OCI-M1 (cell line): Measurements from ENCODE around the gene CLRN3.

Experiments
- DNase-seq: peaks from one replicate; lab custom pipeline; 2025; lab: John Stamatoyannopoulos, UW

Gene CLRN3

GRCh38 chr10:127899766-127900387 is 7.1 kb upstream of the CLRN3 start:
- no peak for DNase-seq

GRCh38 chr10:127897177-127897576 is 4.4 kb upstream of the CLRN3 start:
- no peak for DNase-seq

- DNase-seq, result no peak
These were observed 3.8 kb upstream of the CLRN3 start for GRCh38 chr10:127896590-127896989.

- DNase-seq, result no peak
These were observed 1.4 kb upstream of the CLRN3 start for GRCh38 chr10:127894146-127894545.

- no peak for DNase-seq
These were observed 1.9 kb downstream of the CLRN3 start for GRCh38 chr10:127890832-127891334.

- DNase-seq, result no peak
These were observed 2.5 kb downstream of the CLRN3 start for GRCh38 chr10:127890216-127890615.

- DNase-seq, result no peak
These were observed 3.0 kb downstream of the CLRN3 start for GRCh38 chr10:127889605-127890195.

- DNase-seq, result no peak
These were observed 4.0 kb downstream of the CLRN3 start for GRCh38 chr10:127888521-127889312.

- DNase-seq, result no peak
These were observed 5.0 kb downstream of the CLRN3 start for GRCh38 chr10:127887541-127888415.

GRCh38 chr10:127886371-127887051 is 6.2 kb downstream of the CLRN3 start:
- no peak for DNase-seq

- DNase-seq, result no peak
These were observed 8.2 kb downstream of the CLRN3 start for GRCh38 chr10:127884501-127884900.

GRCh38 chr10:127883516-127883915 is 9.2 kb downstream of the CLRN3 start:
- no peak for DNase-seq

- no peak for DNase-seq
These were observed 9.8 kb downstream of the CLRN3 start for GRCh38 chr10:127882801-127883459.

GRCh38 chr10:127882391-127882790 is 10.3 kb downstream of the CLRN3 start:
- DNase-seq, result no peak

GRCh38 chr10:127881262-127881661 is 11.5 kb downstream of the CLRN3 start:
- DNase-seq, result no peak

GRCh38 chr10:127880557-127880956 is 12.2 kb downstream of the CLRN3 start:
- DNase-seq, result no peak

GRCh38 chr10:127878475-127879055 is 14.2 kb downstream of the CLRN3 start:
- no peak for DNase-seq

GRCh38 chr10:127877699-127878098 is 15.0 kb downstream of the CLRN3 start:
- no peak for DNase-seq

GRCh38 chr10:127877116-127877515 is 15.6 kb downstream of the CLRN3 start:
- no peak for DNase-seq

- DNase-seq, result no peak
These were observed 16.8 kb downstream of the CLRN3 start for GRCh38 chr10:127875916-127876315.

GRCh38 chr10:127875449-127875765 is 17.3 kb downstream of the CLRN3 start:
- no peak for DNase-seq
